Stomach smooth muscle (tissue), 2 donors: ENCODE results near the gene ZNF423.

ENCODE experiments used
- H3K27ac ChIP-seq: one replicate; pipeline ENCODE4 v1.7.0; 2013; ENCODE audit warnings: mild to moderate bottlenecking, low read length, inconsistent platforms
- H3K27me3 ChIP-seq, 2 donors: one replicate each; pipeline ENCODE4 v1.7.0; 2013; ENCODE audit warnings: low read length in 2 of 2; ENCODE audit not compliant: insufficient read depth in 2 of 2, control insufficient read depth in 1 of 2
- H3K36me3 ChIP-seq, 2 donors: one replicate each; pipeline ENCODE4 v1.7.0; 2013; ENCODE audit warnings: low read length in 2 of 2; ENCODE audit not compliant: control insufficient read depth in 2 of 2, insufficient read depth in 2 of 2
- H3K4me1 ChIP-seq: one replicate; pipeline ENCODE4 v1.7.0; 2013; ENCODE audit warnings: low read length; ENCODE audit not compliant: control insufficient read depth, insufficient read depth
- H3K4me3 ChIP-seq, 2 donors: one replicate each; pipeline ENCODE4 v1.7.0; 2013; ENCODE audit warnings: low read length in 2 of 2
- H3K9ac ChIP-seq, 2 donors: one replicate each; pipeline ENCODE4 v1.7.0; 2013; ENCODE audit warnings: low read length in 2 of 2, mild to moderate bottlenecking in 1 of 2
- H3K9me3 ChIP-seq, 2 donors: one replicate each; pipeline ENCODE4 v1.7.0; 2013; ENCODE audit warnings: low read length in 2 of 2; ENCODE audit not compliant: control insufficient read depth in 2 of 2
- donor health status: healthy.
- donor health status: Pancreatic carcinoma.

The ZNF423 gene

GRCh38 chr16:49554681-49555080 lies 301.2 kb downstream of the ZNF423 start:
- no peaks in the 10 kb centered on the region for H3K9me3 ChIP-seq
- no peaks in the 10 kb centered on the region for H3K27me3 ChIP-seq
- no peaks in the 10 kb centered on the region for H3K36me3 ChIP-seq
- no peak overlapping the region for H3K9ac ChIP-seq
- H3K4me3 ChIP-seq = no peak overlapping the region
- H3K27ac ChIP-seq = no peak overlapping the region
- peaks cover 7% of the 10 kb centered on the region for H3K4me1 ChIP-seq

GRCh38 chr16:49552313-49552928 lies 303.5 kb downstream of the ZNF423 start:
- H3K4me3 ChIP-seq = no peak overlapping the region
- no peaks in the 10 kb centered on the region for H3K36me3 ChIP-seq
- peaks cover 2% of the 10 kb centered on the region for H3K4me1 ChIP-seq
- no peak overlapping the region for H3K27ac ChIP-seq
- H3K27me3 ChIP-seq = no peaks in the 10 kb centered on the region
- H3K9ac ChIP-seq = no peak overlapping the region
- no peaks in the 10 kb centered on the region for H3K9me3 ChIP-seq

GRCh38 chr16:49550666-49551065 lies 305.2 kb downstream of the ZNF423 start:
- H3K4me1 ChIP-seq = no peaks in the 10 kb centered on the region
- no peak overlapping the region for H3K4me3 ChIP-seq
- no peaks in the 10 kb centered on the region for H3K36me3 ChIP-seq
- no peak overlapping the region for H3K27ac ChIP-seq
- H3K9ac ChIP-seq = no peak overlapping the region
- H3K9me3 ChIP-seq = no peaks in the 10 kb centered on the region
- H3K27me3 ChIP-seq = no peaks in the 10 kb centered on the region

GRCh38 chr16:49550140-49550539 lies 305.8 kb downstream of the ZNF423 start:
- Histone ChIP-seq H3K9ac (no peak overlapping the region), H3K9me3 (no peaks in the 10 kb centered on the region)

GRCh38 chr16:49548325-49548970 lies 307.5 kb downstream of the ZNF423 start:
- Histone ChIP-seq H3K27me3 (no peaks in the 10 kb centered on the region), H3K27ac (no peak overlapping the region), H3K36me3 (no peaks in the 10 kb centered on the region), H3K4me1 (no peaks in the 10 kb centered on the region), H3K9ac (no peak overlapping the region), H3K9me3 (no peaks in the 10 kb centered on the region), H3K4me3 (no peak overlapping the region)

More at GRCh38 chr16:49550140-49550539, 305.8 kb downstream of the ZNF423 start:
- no peaks in the 10 kb centered on the region for H3K36me3 ChIP-seq
- H3K4me3 ChIP-seq = no peak overlapping the region
- H3K27ac ChIP-seq = no peak overlapping the region
- no peaks in the 10 kb centered on the region for H3K4me1 ChIP-seq
- H3K27me3 ChIP-seq = no peaks in the 10 kb centered on the region

- Histone ChIP-seq H3K4me3 (no peak overlapping the region), H3K4me1 (peaks cover 5% of the 10 kb centered on the region), H3K36me3 (no peaks in the 10 kb centered on the region), H3K9ac (no peak overlapping the region), H3K27me3 (no peaks in the 10 kb centered on the region), H3K9me3 (no peaks in the 10 kb centered on the region), H3K27ac (no peak overlapping the region)
Measured at GRCh38 chr16:49547448-49547847, 308.5 kb downstream of the ZNF423 start.

GRCh38 chr16:49546735-49547134 lies 309.2 kb downstream of the ZNF423 start:
- H3K27me3 ChIP-seq = no peaks in the 10 kb centered on the region
- H3K9me3 ChIP-seq = no peaks in the 10 kb centered on the region
- H3K27ac ChIP-seq = no peak overlapping the region
- H3K4me1 ChIP-seq = peaks cover 8% of the 10 kb centered on the region
- H3K9ac ChIP-seq = no peak overlapping the region
- no peaks in the 10 kb centered on the region for H3K36me3 ChIP-seq
- H3K4me3 ChIP-seq = no peak overlapping the region

GRCh38 chr16:49545741-49546448 lies 310.0 kb downstream of the ZNF423 start:
- Histone ChIP-seq H3K4me1 (peaks cover 8% of the 10 kb centered on the region), H3K27me3 (no peaks in the 10 kb centered on the region), H3K27ac (no peak overlapping the region), H3K9me3 (no peaks in the 10 kb centered on the region), H3K4me3 (no peak overlapping the region), H3K9ac (no peak overlapping the region), H3K36me3 (no peaks in the 10 kb centered on the region)

- Histone ChIP-seq H3K4me1 (peaks cover 8% of the 10 kb centered on the region), H3K9ac (no peak overlapping the region), H3K4me3 (no peak overlapping the region), H3K36me3 (no peaks in the 10 kb centered on the region), H3K9me3 (no peaks in the 10 kb centered on the region), H3K27ac (no peak overlapping the region), H3K27me3 (no peaks in the 10 kb centered on the region)
Measured at GRCh38 chr16:49545243-49545642, 310.7 kb downstream of the ZNF423 start.

- no peak overlapping the region for H3K27ac ChIP-seq
- H3K9ac ChIP-seq = no peak overlapping the region
- H3K27me3 ChIP-seq = no peaks in the 10 kb centered on the region
- H3K4me3 ChIP-seq = no peak overlapping the region
- H3K4me1 ChIP-seq = peaks cover 8% of the 10 kb centered on the region
- H3K9me3 ChIP-seq = no peaks in the 10 kb centered on the region
- H3K36me3 ChIP-seq = no peaks in the 10 kb centered on the region
Measured at GRCh38 chr16:49544828-49545227, 311.1 kb downstream of the ZNF423 start.

- Histone ChIP-seq H3K9ac (no peak overlapping the region), H3K27me3 (no peaks in the 10 kb centered on the region), H3K9me3 (no peaks in the 10 kb centered on the region), H3K27ac (no peak overlapping the region), H3K4me1 (peaks cover 8% of the 10 kb centered on the region), H3K4me3 (no peak overlapping the region), H3K36me3 (no peaks in the 10 kb centered on the region)
Measured at GRCh38 chr16:49543631-49543946, 312.3 kb downstream of the ZNF423 start.
